Activated CD4-positive, alpha-beta memory T cell treated with anti-CD3 and anti-CD28 coated beads, Interleukin-2, amount 10 ng/mL, durations not matched to agents 7 days and 5 days (primary cell): ENCODE data around the gene CDH23. TPM values are rescaled to one million over a fixed set of nuclear protein-coding genes. Genes with fewer than 3 reads are reported as not detected.

ENCODE experiments used
- CTCF ChIA-PET: fragments of 350-600 bp; sonication (Branson Sonifier 250); formaldehyde crosslinking; loops from one replicate; lab custom pipeline; 2021; ENCODE audit warnings: antibody characterized with exemption, inconsistent platforms; lab: Charles Lee
- POLR2A ChIA-PET: fragments of 350-600 bp; sonication (Branson Sonifier 250); formaldehyde crosslinking; loops from one replicate; lab custom pipeline; 2021; ENCODE audit warnings: antibody characterized with exemption; lab: Charles Lee
- DNase-seq: peaks from one replicate; pipeline ENCODE4 v3.0.0-alpha.2; 2020
- H3K27ac Mint-ChIP-seq: one replicate; pipeline ENCODE4 v1.8.0; 2021; ENCODE audit warnings: mild to moderate bottlenecking, mixed read lengths
- H3K27me3 Mint-ChIP-seq: one replicate; pipeline ENCODE4 v1.8.0; 2021; ENCODE audit warnings: mixed read lengths
- H3K36me3 Mint-ChIP-seq: one replicate; pipeline ENCODE4 v1.8.0; 2021; ENCODE audit warnings: low read depth, mixed read lengths
- H3K4me1 Mint-ChIP-seq: one replicate; pipeline ENCODE4 v1.8.0; 2021; ENCODE audit warnings: mixed read lengths
- H3K4me3 Mint-ChIP-seq: one replicate; pipeline ENCODE4 v1.8.0; 2021; ENCODE audit warnings: mild to moderate bottlenecking, mixed read lengths
- H3K9me3 Mint-ChIP-seq: one replicate; pipeline ENCODE4 v1.8.0; 2021; ENCODE audit warnings: mixed read lengths
- total RNA-seq, 2 experiments: library from RNA; stranded (reverse); gene quantifications; one replicate each; pipeline ENCODE4 v1.2.3, GENCODE V29; 2021

The CDH23 gene
- total RNA-seq, 2 experiments from 2014 or later = 1.3 TPM

GRCh38 chr10:71611709-71612422, 215.1 kb downstream of the CDH23 start:
- Mint-ChIP-seq H3K27me3 (peaks cover 5% of the 10 kb centered on the region), H3K9me3 (no peaks in the 10 kb centered on the region), H3K4me1 (no peaks in the 10 kb centered on the region), H3K36me3 (no peaks in the 10 kb centered on the region), H3K27ac (no peak overlapping the region), H3K4me3 (no peak overlapping the region)
- no peak for DNase-seq
- POLR2A ChIA-PET = no interaction called here
- CTCF ChIA-PET = interaction anchor here (1.4 to 1.6 kb wide), 2 partner anchors 11 to 42 kb away, joined by 3 to 4 read pairs; no protein-coding TSS in a partner anchor

GRCh38 chr10:71613261-71613777, 216.6 kb downstream of the CDH23 start:
- CTCF ChIA-PET = interaction anchor here (1.0 to 1.6 kb wide), 2 partner anchors 43 to 94 kb away, joined by 3 to 4 read pairs; no protein-coding TSS in a partner anchor
- Mint-ChIP-seq H3K4me3 (no peak overlapping the region), H3K9me3 (no peaks in the 10 kb centered on the region), H3K36me3 (no peaks in the 10 kb centered on the region), H3K4me1 (no peaks in the 10 kb centered on the region), H3K27me3 (peaks cover 5% of the 10 kb centered on the region), H3K27ac (no peak overlapping the region)
- POLR2A ChIA-PET = no interaction called here
- no peak for DNase-seq

DNA sequence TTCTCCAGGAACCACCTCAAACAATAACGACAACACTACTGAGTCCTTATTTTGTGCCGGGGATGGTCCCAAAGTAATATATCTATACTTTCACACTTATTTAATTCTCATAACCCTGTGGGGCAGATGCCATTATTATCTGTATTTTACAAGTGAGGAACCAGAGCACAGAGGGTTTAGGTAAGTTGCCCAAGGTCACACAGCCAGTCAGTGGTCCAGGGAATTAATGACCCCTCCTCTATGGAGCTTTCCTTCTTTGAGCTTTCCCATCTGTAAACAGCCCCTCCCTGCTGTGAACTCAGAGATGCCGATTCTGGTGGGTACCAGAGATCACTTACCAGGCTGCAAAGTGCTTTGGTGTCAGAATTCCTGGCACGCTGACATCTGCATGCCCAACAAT, 217.2 kb downstream of the CDH23 start:
- ChIA-PET CTCF (interaction anchor here (1.0 kb wide), 2 partner anchors 31 to 93 kb away, joined by 3 read pairs; no protein-coding TSS in a partner anchor), POLR2A (no interaction called here)
- no peak for DNase-seq
- Mint-ChIP-seq H3K4me1 (no peaks in the 10 kb centered on the region), H3K27ac (no peak overlapping the region), H3K9me3 (no peaks in the 10 kb centered on the region), H3K36me3 (no peaks in the 10 kb centered on the region), H3K27me3 (peaks cover 5% of the 10 kb centered on the region), H3K4me3 (no peak overlapping the region)

GRCh38 chr10:71614946-71615345, 218.2 kb downstream of the CDH23 start:
- H3K27ac Mint-ChIP-seq = no peak overlapping the region
- CTCF ChIA-PET = interaction anchor here (1.0 kb wide), 1 partner anchor 32 kb away, joined by 3 read pairs; no protein-coding TSS in a partner anchor
- peaks cover 5% of the 10 kb centered on the region for H3K27me3 Mint-ChIP-seq
- H3K4me1 Mint-ChIP-seq = no peaks in the 10 kb centered on the region
- DNase-seq = no peak
- POLR2A ChIA-PET = no interaction called here
- no peak overlapping the region for H3K4me3 Mint-ChIP-seq
- no peaks in the 10 kb centered on the region for H3K9me3 Mint-ChIP-seq
- H3K36me3 Mint-ChIP-seq = no peaks in the 10 kb centered on the region

DNA sequence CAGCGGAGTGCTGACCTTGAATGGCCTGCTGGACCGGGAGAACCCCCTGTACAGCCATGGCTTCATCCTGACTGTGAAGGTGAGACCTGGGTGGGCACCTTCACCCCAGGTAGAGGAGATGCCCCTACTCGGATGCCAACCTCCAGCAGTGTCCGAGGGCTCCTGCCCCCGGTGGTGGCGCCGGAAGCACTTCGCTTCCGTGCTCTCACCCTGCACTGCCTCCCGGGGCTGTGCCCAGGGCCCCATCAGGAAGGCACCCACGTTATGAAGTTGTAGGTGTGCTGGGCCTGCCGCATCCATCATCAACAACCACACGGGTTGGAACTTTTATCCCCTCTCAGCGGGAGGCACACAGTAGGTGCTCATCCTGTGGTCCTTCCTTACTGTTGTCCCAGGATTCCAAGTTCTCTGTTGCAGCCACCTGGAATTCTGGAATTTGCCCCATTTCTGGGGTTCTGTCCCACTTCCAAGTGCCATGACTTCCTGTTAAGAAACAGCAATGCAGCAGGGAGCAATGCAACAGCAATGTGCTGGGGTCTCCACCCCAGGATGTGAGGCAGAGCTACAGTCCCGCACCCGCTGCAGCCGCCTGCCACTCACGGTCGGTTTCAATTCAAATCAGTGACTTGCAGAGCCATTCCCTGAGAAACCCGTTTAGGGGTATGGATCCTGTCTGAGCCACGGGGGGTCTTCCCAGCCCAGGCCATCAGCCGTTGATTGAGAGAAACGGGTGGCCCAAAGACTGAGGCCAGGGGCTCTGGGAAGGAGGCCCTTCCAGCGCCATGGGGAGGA, 219.0 kb downstream of the CDH23 start:
- ChIA-PET CTCF (no interaction called here), POLR2A (no interaction called here)
- DNase-seq = no peak
- Mint-ChIP-seq H3K9me3 (no peaks in the 10 kb centered on the region), H3K4me1 (no peaks in the 10 kb centered on the region), H3K36me3 (no peaks in the 10 kb centered on the region), H3K4me3 (no peak overlapping the region), H3K27me3 (peaks cover 3% of the 10 kb centered on the region), H3K27ac (no peak overlapping the region)

DNA sequence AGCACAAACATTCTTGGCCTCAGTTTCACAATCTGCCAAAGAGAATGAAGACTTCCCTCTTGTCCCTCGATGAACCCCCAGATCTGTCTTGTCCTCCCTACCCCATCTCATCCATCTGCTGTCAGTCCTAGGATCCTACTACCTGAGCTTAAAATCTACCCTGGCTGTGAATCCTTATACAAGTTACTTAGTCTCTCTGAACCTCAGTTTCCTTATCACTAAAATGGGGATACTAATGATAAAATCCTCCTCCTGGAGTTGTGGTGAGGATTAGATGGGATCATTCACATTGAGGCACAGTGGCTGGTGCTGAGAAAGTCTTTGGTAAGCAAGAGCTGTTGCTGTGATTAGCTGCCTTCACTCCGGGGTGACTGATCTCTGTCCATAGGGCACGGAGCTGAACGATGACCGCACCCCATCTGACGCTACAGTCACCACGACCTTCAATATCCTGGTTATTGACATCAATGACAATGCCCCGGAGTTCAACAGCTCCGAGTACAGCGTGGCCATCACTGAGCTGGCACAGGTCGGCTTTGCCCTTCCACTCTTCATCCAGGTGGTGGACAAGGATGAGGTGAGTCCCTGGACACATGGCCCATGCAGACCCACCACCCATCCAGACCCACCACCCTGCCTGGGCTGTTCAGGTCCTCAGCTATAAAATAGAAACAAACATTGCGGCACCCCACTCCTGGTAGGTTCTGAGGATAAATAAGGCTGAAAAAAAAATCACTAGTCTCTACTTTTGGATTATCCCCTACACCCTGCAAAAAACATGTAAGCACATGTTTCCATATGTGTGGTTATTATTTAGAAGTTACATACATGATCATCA, 220.3 kb downstream of the CDH23 start:
- Mint-ChIP-seq H3K27me3 (peaks cover 3% of the 10 kb centered on the region), H3K36me3 (no peaks in the 10 kb centered on the region), H3K4me3 (no peak overlapping the region), H3K9me3 (no peaks in the 10 kb centered on the region), H3K27ac (no peak overlapping the region), H3K4me1 (no peaks in the 10 kb centered on the region)
- DNase-seq = no peak
- ChIA-PET CTCF (no interaction called here), POLR2A (no interaction called here)

- Mint-ChIP-seq H3K9me3 (no peaks in the 10 kb centered on the region), H3K27ac (no peak overlapping the region), H3K27me3 (peaks cover 2% of the 10 kb centered on the region), H3K4me1 (no peaks in the 10 kb centered on the region), H3K4me3 (no peak overlapping the region), H3K36me3 (no peaks in the 10 kb centered on the region)
- ChIA-PET POLR2A (no interaction called here), CTCF (no interaction called here)
- DNase-seq = no peak
Measured at GRCh38 chr10:71618176-71618575, 221.5 kb downstream of the CDH23 start.

GRCh38 chr10:71618598-71618997, 221.9 kb downstream of the CDH23 start:
- H3K36me3 Mint-ChIP-seq = no peaks in the 10 kb centered on the region
- H3K4me3 Mint-ChIP-seq = no peak overlapping the region
- H3K27ac Mint-ChIP-seq = no peak overlapping the region
- peaks cover 2% of the 10 kb centered on the region for H3K27me3 Mint-ChIP-seq
- ChIA-PET CTCF (no interaction called here), POLR2A (no interaction called here)
- no peak for DNase-seq
- no peaks in the 10 kb centered on the region for H3K9me3 Mint-ChIP-seq
- no peaks in the 10 kb centered on the region for H3K4me1 Mint-ChIP-seq

GRCh38 chr10:71620642-71621041, 223.9 kb downstream of the CDH23 start:
- H3K4me3 Mint-ChIP-seq = no peak overlapping the region
- POLR2A ChIA-PET = no interaction called here
- no peaks in the 10 kb centered on the region for H3K9me3 Mint-ChIP-seq
- peaks cover 2% of the 10 kb centered on the region for H3K27me3 Mint-ChIP-seq
- no peaks in the 10 kb centered on the region for H3K36me3 Mint-ChIP-seq
- no peaks in the 10 kb centered on the region for H3K4me1 Mint-ChIP-seq
- DNase-seq = no peak
- CTCF ChIA-PET = no interaction called here
- no peak overlapping the region for H3K27ac Mint-ChIP-seq

DNA sequence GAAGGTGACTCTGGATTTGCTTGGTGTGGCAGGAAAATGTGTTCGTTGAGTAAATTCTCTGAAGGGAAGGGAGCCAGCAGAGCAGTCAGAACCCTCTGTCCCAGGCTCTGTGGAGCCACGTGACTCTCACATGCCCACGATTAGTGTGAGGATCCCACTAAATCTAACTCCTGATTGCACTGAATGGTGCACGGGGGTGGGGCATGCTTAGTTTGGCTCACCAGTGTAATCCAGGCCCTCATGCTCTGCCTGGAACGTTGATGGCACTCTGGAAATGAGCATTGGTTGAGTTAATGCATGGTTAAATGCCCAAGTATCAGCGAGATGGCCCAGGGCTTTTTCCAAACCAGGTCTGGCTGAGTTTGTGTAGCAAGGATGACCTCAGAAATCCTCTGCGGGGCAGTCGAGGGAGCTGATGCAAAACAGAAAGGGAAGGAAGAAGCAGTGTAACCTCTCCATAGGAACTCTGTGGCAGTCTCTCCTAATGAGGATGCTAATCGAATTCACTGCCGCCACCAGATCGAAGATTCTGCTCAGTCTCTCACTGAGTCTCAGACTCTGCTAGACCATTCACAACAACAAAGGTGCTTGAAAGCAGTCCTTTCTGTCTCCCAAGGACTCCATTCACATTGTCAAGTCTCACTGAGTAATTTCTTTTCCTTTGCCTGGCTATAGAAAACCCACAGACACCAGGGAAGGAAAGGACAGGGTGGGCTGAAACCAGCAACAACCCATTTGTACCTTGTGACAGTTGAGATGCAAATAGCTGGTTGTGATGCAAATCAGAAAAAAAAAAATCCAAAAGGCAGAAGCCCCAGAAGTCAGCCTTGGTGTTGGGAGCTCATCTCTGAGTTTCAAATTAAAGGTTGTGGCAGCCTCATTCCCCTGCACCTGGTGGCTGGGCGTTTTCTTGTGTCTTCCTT, 224.8 kb downstream of the CDH23 start:
- peaks cover 2% of the 10 kb centered on the region for H3K27me3 Mint-ChIP-seq
- ChIA-PET POLR2A (no interaction called here), CTCF (no interaction called here)
- H3K4me3 Mint-ChIP-seq = no peak overlapping the region
- no peaks in the 10 kb centered on the region for H3K9me3 Mint-ChIP-seq
- no peaks in the 10 kb centered on the region for H3K36me3 Mint-ChIP-seq
- no peaks in the 10 kb centered on the region for H3K4me1 Mint-ChIP-seq
- no peak for DNase-seq
- no peak overlapping the region for H3K27ac Mint-ChIP-seq

DNA sequence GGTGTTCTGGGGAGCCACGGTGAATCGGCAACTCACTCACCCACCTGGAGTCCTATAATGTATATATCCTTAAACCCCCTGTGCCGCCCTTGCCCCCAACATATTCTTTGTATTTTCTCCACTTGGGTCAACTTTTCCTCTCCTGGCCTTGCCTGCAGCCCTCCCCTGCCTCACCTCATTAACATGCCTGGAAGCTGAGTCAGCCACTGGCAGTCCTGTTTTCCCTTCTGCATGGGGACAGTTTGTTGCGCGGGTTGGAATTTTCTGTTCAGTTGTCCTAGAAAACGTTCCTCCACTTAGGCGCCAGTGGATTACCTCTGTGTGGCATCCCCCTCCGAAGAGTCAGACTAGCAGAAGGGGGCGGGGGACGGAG, 225.4 kb downstream of the CDH23 start:
- Mint-ChIP-seq H3K4me1 (no peaks in the 10 kb centered on the region), H3K9me3 (no peaks in the 10 kb centered on the region), H3K36me3 (no peaks in the 10 kb centered on the region), H3K27me3 (peaks cover 2% of the 10 kb centered on the region), H3K27ac (no peak overlapping the region), H3K4me3 (no peak overlapping the region)
- ChIA-PET POLR2A (no interaction called here), CTCF (no interaction called here)
- DNase-seq = no peak

DNA sequence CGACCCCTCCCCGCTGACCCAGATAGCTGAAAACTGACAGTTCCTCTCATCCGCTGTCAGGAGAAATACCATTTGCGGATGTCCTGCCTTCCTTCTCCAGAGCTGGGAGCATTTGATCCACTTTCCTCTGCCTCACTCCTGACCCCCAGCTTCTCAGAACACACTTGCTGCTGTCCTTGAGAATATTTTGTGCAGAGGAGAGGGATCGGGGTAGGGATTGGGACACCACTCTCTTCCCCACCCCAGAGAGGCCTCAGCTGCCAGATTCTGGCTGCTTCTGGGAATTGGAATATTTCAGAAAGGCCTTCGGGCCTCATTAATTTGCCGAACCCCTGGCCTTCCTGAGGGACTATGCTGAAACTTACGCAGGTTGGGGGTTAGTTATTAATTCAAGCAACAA, 225.9 kb downstream of the CDH23 start:
- H3K27ac Mint-ChIP-seq = no peak overlapping the region
- ChIA-PET POLR2A (no interaction called here), CTCF (interaction anchor here (1.2 to 1.3 kb wide), 3 partner anchors 10 to 426 kb away, joined by 3 read pairs; no protein-coding TSS in a partner anchor)
- no peak for DNase-seq
- no peak overlapping the region for H3K4me3 Mint-ChIP-seq
- H3K36me3 Mint-ChIP-seq = no peaks in the 10 kb centered on the region
- peaks cover 2% of the 10 kb centered on the region for H3K27me3 Mint-ChIP-seq
- no peaks in the 10 kb centered on the region for H3K4me1 Mint-ChIP-seq
- H3K9me3 Mint-ChIP-seq = no peaks in the 10 kb centered on the region
